Nephron (organoid): Measurements from ENCODE around the gene ULK4.

Source experiments
- H3K27ac Mint-ChIP-seq, 3 experiments: 2 replicates each; pipeline ENCODE4 v1.8.0; 2020; ENCODE audit warnings: mixed read lengths in 3 of 3, mild to moderate bottlenecking in 2 of 3, moderate library complexity in 1 of 3
- H3K27me3 Mint-ChIP-seq: 2 replicates; pipeline ENCODE4 v1.8.0; 2021; ENCODE audit warnings: low read depth, mild to moderate bottlenecking, moderate library complexity, mixed read lengths
- H3K36me3 Mint-ChIP-seq: 2 replicates; pipeline ENCODE4 v1.8.0; 2020; ENCODE audit warnings: low read depth, mixed read lengths
- H3K4me1 Mint-ChIP-seq: 2 replicates; pipeline ENCODE4 v1.8.0; 2020; ENCODE audit warnings: mixed read lengths
- H3K4me3 Mint-ChIP-seq, 3 experiments: 2 replicates each; pipeline ENCODE4 v1.8.0; 2020; ENCODE audit warnings: mild to moderate bottlenecking in 3 of 3, mixed read lengths in 3 of 3, moderate library complexity in 2 of 3
- H3K9me3 Mint-ChIP-seq: 2 replicates; pipeline ENCODE4 v1.8.0; 2020; ENCODE audit warnings: mixed read lengths
- TF ChIP-seq, protein P1 (sequence below), 3 experiments: fragments of 200-600 bp; sonication (generic); IDR thresholded peaks; one replicate each; pipeline ENCODE4 v1.5.0; 2021; ENCODE audit warnings: antibody characterized with exemption in 3 of 3; ENCODE audit not compliant: unreplicated experiment in 3 of 3

Gene ULK4

DNA sequence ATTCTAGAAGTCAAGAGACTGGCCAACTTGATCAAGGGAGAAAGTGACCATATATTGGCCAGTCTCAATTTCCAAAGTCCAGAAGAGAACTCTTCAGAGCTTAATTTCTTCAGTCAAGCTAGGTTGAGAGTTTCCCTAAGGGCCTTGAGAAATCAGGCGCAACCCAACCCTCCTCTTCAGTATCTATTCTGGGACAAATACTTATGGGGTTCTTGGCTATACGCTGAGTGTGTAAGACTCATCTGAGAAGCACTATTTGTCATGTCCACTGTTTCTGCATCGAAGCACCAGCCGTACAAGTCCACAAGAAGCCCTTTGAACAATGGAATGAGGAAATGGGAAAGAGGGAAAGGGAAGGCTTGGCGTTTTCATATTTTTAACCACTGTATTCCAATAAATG is 383.1 kb downstream of the ULK4 start:
- Mint-ChIP-seq H3K9me3 (no peaks in the 10 kb centered on the region), H3K4me1 (no peaks in the 10 kb centered on the region), H3K27ac (peak overlapping the region in 1 of 3 experiments; percentile 13), H3K36me3 (no peaks in the 10 kb centered on the region), H3K27me3 (peaks cover 10% of the 10 kb centered on the region), H3K4me3 (no peak overlapping the region)
- TF ChIP-seq, protein P1, sequence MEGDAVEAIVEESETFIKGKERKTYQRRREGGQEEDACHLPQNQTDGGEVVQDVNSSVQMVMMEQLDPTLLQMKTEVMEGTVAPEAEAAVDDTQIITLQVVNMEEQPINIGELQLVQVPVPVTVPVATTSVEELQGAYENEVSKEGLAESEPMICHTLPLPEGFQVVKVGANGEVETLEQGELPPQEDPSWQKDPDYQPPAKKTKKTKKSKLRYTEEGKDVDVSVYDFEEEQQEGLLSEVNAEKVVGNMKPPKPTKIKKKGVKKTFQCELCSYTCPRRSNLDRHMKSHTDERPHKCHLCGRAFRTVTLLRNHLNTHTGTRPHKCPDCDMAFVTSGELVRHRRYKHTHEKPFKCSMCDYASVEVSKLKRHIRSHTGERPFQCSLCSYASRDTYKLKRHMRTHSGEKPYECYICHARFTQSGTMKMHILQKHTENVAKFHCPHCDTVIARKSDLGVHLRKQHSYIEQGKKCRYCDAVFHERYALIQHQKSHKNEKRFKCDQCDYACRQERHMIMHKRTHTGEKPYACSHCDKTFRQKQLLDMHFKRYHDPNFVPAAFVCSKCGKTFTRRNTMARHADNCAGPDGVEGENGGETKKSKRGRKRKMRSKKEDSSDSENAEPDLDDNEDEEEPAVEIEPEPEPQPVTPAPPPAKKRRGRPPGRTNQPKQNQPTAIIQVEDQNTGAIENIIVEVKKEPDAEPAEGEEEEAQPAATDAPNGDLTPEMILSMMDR (IDR thresholded peaks at IDR 0.05; ENCODE audit: unreplicated experiment in 3 of 3), result no peak

DNA sequence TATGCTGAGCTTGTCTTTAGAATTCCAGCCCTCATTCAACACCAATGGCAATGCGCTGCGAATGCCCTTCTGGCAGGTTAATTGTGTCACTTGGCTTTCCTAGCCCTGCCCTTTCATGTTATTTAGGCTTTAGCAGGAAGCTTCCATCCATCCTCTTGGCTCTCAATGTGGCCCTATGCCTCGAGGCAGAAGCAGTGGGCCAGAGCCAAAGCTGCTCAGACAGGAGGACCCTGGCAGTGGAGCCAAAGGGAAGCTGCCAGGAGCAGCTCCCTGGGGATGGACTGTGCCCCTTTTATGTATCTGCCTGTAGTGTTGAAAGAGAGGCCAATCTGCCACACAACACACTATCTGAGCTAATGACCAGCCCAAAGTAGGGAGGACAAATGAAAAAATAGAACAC is 386.2 kb downstream of the ULK4 start:
- no peaks in the 10 kb centered on the region for H3K36me3 Mint-ChIP-seq
- TF ChIP-seq, protein P1 (IDR thresholded peaks at IDR 0.05; ENCODE audit: unreplicated experiment in 3 of 3), result no peak
- no peaks in the 10 kb centered on the region for H3K9me3 Mint-ChIP-seq
- H3K4me3 Mint-ChIP-seq, result no peak overlapping the region
- peaks cover 7% of the 10 kb centered on the region for H3K4me1 Mint-ChIP-seq
- peaks cover 10% of the 10 kb centered on the region for H3K27me3 Mint-ChIP-seq
- no peak overlapping the region for H3K27ac Mint-ChIP-seq

DNA sequence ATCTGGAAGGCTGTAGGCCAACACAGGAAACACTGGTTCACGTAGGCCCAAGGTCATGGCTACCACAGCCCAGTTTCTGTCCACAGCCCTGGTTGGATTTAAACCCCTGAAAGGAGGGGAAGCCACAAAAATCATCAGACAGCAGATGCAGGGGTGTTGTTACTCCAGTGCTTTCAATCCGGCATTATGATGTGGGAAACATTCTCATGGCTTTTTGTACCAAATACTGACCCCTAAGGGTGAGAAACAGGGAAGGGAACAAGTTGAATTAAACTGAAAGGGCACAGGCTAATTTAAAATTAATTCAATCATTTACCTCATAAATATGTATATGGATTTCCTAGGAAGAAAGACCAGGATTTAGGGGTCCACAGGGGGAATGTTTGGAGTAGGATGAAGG is 387.0 kb downstream of the ULK4 start:
- H3K27me3 Mint-ChIP-seq, result peaks cover 10% of the 10 kb centered on the region
- no peaks in the 10 kb centered on the region for H3K36me3 Mint-ChIP-seq
- peaks cover 7% of the 10 kb centered on the region for H3K4me1 Mint-ChIP-seq
- no peak overlapping the region for H3K4me3 Mint-ChIP-seq
- TF ChIP-seq, protein P1 (IDR thresholded peaks at IDR 0.05; ENCODE audit: unreplicated experiment in 3 of 3), result no peak
- H3K9me3 Mint-ChIP-seq, result no peaks in the 10 kb centered on the region
- H3K27ac Mint-ChIP-seq, result no peak overlapping the region

DNA sequence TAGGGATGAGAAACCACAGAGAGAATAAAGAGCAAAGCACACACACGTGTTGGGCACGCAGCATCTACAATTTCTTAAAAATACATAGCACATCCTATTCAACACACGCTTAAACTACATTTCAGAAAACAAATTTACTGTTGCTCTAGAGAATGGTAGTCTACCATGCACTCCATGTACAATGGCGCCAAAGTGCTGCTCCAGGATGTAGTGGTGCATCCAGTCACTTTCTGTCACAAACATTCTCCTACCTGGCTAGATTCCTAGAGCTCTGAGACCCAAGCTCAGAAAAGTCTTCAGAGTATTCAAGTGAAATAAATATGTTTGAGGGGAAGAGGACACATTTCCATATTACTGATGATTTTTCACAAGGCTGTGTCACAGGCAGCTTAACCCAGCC is 388.3 kb downstream of the ULK4 start:
- TF ChIP-seq, protein P1 (IDR thresholded peaks at IDR 0.05; ENCODE audit: unreplicated experiment in 3 of 3), result no peak
- Mint-ChIP-seq H3K27me3 (peaks cover 10% of the 10 kb centered on the region), H3K4me1 (peaks cover 7% of the 10 kb centered on the region), H3K4me3 (no peak overlapping the region), H3K36me3 (no peaks in the 10 kb centered on the region), H3K27ac (no peak overlapping the region), H3K9me3 (no peaks in the 10 kb centered on the region)

DNA sequence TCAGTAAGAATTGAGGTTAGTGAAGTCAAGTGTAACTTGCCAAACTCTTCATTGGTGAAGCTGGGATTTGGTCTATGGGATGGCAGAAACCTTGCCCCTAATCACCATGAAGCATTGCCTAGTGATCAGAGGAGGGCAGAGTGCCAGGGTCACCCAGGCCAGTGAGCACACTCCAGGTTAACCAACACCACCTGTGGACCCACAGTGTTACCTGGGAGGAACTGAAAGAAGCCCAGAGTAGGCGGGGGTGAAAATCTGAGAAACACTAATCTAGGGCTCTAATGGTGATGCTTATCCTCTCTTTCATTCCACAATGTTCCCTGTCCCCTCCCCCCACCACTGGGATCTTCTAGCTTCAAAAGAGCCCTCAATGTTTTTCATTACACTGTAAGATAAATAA is 389.8 kb downstream of the ULK4 start:
- Mint-ChIP-seq H3K4me1 (peaks cover 7% of the 10 kb centered on the region), H3K4me3 (no peak overlapping the region), H3K36me3 (no peaks in the 10 kb centered on the region), H3K9me3 (no peaks in the 10 kb centered on the region), H3K27me3 (peaks cover 10% of the 10 kb centered on the region), H3K27ac (no peak overlapping the region)
- TF ChIP-seq, protein P1 (IDR thresholded peaks at IDR 0.05; ENCODE audit: unreplicated experiment in 3 of 3), result no peak

DNA sequence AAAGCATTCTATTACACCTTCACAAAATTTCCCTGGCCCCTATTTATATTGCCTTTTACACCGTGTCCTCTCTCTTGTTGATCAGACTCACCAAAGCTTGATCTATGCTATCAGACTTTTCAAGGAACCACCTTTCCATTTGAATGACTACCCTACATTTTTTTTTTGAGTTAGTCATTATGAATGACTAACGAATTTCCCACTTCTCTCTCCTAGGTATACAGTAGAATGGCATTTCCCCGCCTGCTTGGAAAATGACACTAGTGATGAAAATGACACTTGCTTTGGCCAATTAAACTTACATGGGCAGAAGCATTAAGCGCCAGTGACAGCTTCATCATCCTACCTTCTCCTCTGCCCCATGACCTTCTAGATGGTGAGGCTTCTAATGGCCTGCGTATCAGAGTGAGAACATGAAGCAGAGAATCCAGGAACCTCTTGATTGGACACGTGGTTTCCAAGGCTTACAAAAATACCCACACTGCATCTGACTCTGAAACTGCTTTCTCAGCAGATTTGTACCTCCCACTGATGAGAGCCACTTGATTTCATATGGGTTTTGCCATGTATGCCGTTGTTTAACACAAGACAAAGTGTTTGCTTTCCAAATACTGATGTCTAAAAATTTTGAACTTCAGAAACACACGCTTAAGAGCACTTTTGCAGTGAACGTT is 392.1 kb downstream of the ULK4 start:
- Mint-ChIP-seq H3K9me3 (no peaks in the 10 kb centered on the region), H3K36me3 (peaks cover 1% of the 10 kb centered on the region), H3K27ac (no peak overlapping the region), H3K4me1 (peaks cover 7% of the 10 kb centered on the region), H3K4me3 (no peak overlapping the region), H3K27me3 (peaks cover 7% of the 10 kb centered on the region)
- TF ChIP-seq, protein P1 (IDR thresholded peaks at IDR 0.05; ENCODE audit: unreplicated experiment in 3 of 3), result no peak
